Peyer's patch (tissue), 4 donors: ENCODE results near the gene ACKR2. TPM values are rescaled to one million over a fixed set of nuclear protein-coding genes. Genes with fewer than 3 reads are reported as not detected.

Source experiments
- DNase-seq, 3 donors: peaks; one replicate each; pipeline ENCODE4 v3.0.0-alpha.2; 2017 to 2019
- H3K27ac ChIP-seq, 4 donors: fragments of 200-600 bp; sonication (generic); one replicate each; pipeline ENCODE4 v1.5.1; 2016 to 2019
- H3K27me3 ChIP-seq, 2 donors: fragments of 200-600 bp; sonication (generic); one replicate each; pipeline ENCODE4 v1.5.1; 2019
- H3K36me3 ChIP-seq, 3 donors: fragments of 200-600 bp; sonication (generic); one replicate each; pipeline ENCODE4 v1.5.1; 2016 to 2019
- H3K4me1 ChIP-seq, 4 donors: fragments of 200-600 bp; sonication (generic); one replicate each; pipeline ENCODE4 v1.5.1; 2016 to 2019
- H3K4me3 ChIP-seq, 4 donors: fragments of 200-600 bp; sonication (generic); 1 replicate in 3 of 4; 2 replicates in 1 of 4; pipeline ENCODE4 v1.5.1; 2016 to 2019; ENCODE audit warnings: mild to moderate bottlenecking in 1 of 4
- H3K9me3 ChIP-seq, 4 donors: fragments of 200-600 bp; sonication (generic); one replicate each; pipeline ENCODE4 v1.5.1; 2016 to 2019; ENCODE audit warnings: mild to moderate bottlenecking in 1 of 4
- CTCF ChIP-seq, 6 experiments: fragments of 450-650 bp in 4 of 6; fragments of 200-600 bp in 2 of 6; sonication (generic) in 1 of 6; IDR thresholded peaks; one replicate each; pipeline ENCODE4 v1.5.1; 2017 to 2019; ENCODE audit warnings: antibody characterized with exemption in 6 of 6, mild to moderate bottlenecking in 3 of 6, moderate library complexity in 1 of 6
- POLR2A ChIP-seq, 2 donors: fragments of 450-650 bp; IDR thresholded peaks; one replicate each; pipeline ENCODE4 v1.5.1; 2017; ENCODE audit warnings: antibody characterized with exemption in 2 of 2, mild to moderate bottlenecking in 2 of 2, moderate library complexity in 2 of 2
- total RNA-seq, 4 donors: library from RNA; depleted of rRNA; stranded (reverse); fragments of >200 nt; gene quantifications; one replicate each; pipeline ENCODE4 v1.1.0, GENCODE V29; 2016

The ACKR2 gene
- total RNA-seq, 4 donors from 2014 or later, result 0.83 to 10.1 (median 3.7) TPM

- H3K36me3 ChIP-seq, result no peaks in the 10 kb centered on the region
- DNase-seq, result no peak
- no peaks in the 10 kb centered on the region for H3K27me3 ChIP-seq
- H3K27ac ChIP-seq, result no peak overlapping the region
- H3K4me3 ChIP-seq, result no peak overlapping the region
- no peaks in the 10 kb centered on the region for H3K9me3 ChIP-seq
- no peaks in the 10 kb centered on the region for H3K4me1 ChIP-seq
- no peak for TF ChIP-seq CTCF (IDR thresholded peaks at IDR 0.05)
- no peak for TF ChIP-seq POLR2A (IDR thresholded peaks at IDR 0.05)
Observed at GRCh38 chr3:42865256-42865655, 56.0 kb downstream of the ACKR2 start.

GRCh38 chr3:42867138-42867537, 57.9 kb downstream of the ACKR2 start:
- DNase-seq, result no peak
- Histone ChIP-seq H3K9me3 (no peaks in the 10 kb centered on the region), H3K27ac (no peak overlapping the region), H3K4me1 (no peaks in the 10 kb centered on the region), H3K27me3 (no peaks in the 10 kb centered on the region), H3K36me3 (no peaks in the 10 kb centered on the region), H3K4me3 (no peak overlapping the region)
- TF ChIP-seq CTCF (IDR thresholded peaks at IDR 0.05) (no peak), POLR2A (IDR thresholded peaks at IDR 0.05) (no peak)

GRCh38 chr3:42868841-42869240, 59.6 kb downstream of the ACKR2 start:
- Histone ChIP-seq H3K9me3 (no peaks in the 10 kb centered on the region), H3K27ac (no peak overlapping the region), H3K4me3 (no peak overlapping the region), H3K27me3 (no peaks in the 10 kb centered on the region), H3K36me3 (no peaks in the 10 kb centered on the region), H3K4me1 (no peaks in the 10 kb centered on the region)
- TF ChIP-seq POLR2A (IDR thresholded peaks at IDR 0.05), result no peak
- no peak for TF ChIP-seq CTCF (IDR thresholded peaks at IDR 0.05)
- DNase-seq, result no peak

GRCh38 chr3:42871592-42872196, 62.4 kb downstream of the ACKR2 start:
- no peaks in the 10 kb centered on the region for H3K36me3 ChIP-seq
- no peak for TF ChIP-seq POLR2A (IDR thresholded peaks at IDR 0.05)
- no peak for DNase-seq
- no peak overlapping the region for H3K4me3 ChIP-seq
- no peaks in the 10 kb centered on the region for H3K27me3 ChIP-seq
- no peaks in the 10 kb centered on the region for H3K9me3 ChIP-seq
- no peaks in the 10 kb centered on the region for H3K4me1 ChIP-seq
- no peak overlapping the region for H3K27ac ChIP-seq

GRCh38 chr3:42872718-42873117, 63.5 kb downstream of the ACKR2 start:
- Histone ChIP-seq H3K4me3 (no peak overlapping the region), H3K27ac (no peak overlapping the region), H3K27me3 (no peaks in the 10 kb centered on the region), H3K36me3 (no peaks in the 10 kb centered on the region), H3K9me3 (no peaks in the 10 kb centered on the region), H3K4me1 (no peaks in the 10 kb centered on the region)
- TF ChIP-seq CTCF (IDR thresholded peaks at IDR 0.05) (no peak), POLR2A (IDR thresholded peaks at IDR 0.05) (no peak)
- no peak for DNase-seq

GRCh38 chr3:42873221-42873982, 64.2 kb downstream of the ACKR2 start:
- H3K4me3 ChIP-seq, result no peak overlapping the region
- no peak for TF ChIP-seq POLR2A (IDR thresholded peaks at IDR 0.05)
- TF ChIP-seq CTCF (IDR thresholded peaks at IDR 0.05), result no peak
- DNase-seq, result no peak

More at GRCh38 chr3:42873221-42873982, 64.2 kb downstream of the ACKR2 start:
- H3K27ac ChIP-seq, result no peak overlapping the region
- H3K36me3 ChIP-seq, result no peaks in the 10 kb centered on the region
- H3K9me3 ChIP-seq, result no peaks in the 10 kb centered on the region
- no peaks in the 10 kb centered on the region for H3K4me1 ChIP-seq
- H3K27me3 ChIP-seq, result no peaks in the 10 kb centered on the region
